ENCODE measurements around the gene GPR15LG.

DNA sequence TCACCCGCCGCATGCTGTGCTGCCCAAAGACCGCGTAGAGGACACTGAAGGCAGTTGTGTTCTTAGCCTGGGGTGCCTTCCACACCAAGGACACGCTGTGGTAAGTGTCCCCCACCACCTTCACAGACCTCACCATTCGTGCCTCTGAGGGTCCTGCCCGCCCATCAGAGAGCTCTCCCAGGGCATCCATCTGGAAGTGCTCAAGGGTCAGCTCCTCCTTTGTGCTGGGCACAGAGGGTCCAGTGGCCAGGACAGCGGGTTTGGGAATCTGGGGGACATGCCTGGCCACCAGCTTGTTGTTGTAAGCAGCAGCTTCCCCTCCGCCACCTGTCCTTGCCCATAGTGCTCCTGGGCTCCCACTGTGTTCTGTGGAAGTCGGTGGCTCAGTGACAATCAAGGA is 58.8 kb downstream of the GPR15LG start:
- TF ChIP-seq, protein P1, sequence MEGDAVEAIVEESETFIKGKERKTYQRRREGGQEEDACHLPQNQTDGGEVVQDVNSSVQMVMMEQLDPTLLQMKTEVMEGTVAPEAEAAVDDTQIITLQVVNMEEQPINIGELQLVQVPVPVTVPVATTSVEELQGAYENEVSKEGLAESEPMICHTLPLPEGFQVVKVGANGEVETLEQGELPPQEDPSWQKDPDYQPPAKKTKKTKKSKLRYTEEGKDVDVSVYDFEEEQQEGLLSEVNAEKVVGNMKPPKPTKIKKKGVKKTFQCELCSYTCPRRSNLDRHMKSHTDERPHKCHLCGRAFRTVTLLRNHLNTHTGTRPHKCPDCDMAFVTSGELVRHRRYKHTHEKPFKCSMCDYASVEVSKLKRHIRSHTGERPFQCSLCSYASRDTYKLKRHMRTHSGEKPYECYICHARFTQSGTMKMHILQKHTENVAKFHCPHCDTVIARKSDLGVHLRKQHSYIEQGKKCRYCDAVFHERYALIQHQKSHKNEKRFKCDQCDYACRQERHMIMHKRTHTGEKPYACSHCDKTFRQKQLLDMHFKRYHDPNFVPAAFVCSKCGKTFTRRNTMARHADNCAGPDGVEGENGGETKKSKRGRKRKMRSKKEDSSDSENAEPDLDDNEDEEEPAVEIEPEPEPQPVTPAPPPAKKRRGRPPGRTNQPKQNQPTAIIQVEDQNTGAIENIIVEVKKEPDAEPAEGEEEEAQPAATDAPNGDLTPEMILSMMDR (conservative IDR thresholded peaks at IDR 0.05 in 1 of 2, IDR thresholded peaks at IDR 0.05 in 1 of 2; ENCODE audit: extremely low read depth in 1 of 2, insufficient read depth in 1 of 2, low read depth in 1 of 2, low read length in 2 of 2), result no peak
- TF ChIP-seq EZH2 (IDR thresholded peaks at IDR 0.05; ENCODE audit: borderline replicate concordance, low read length), result no peak
